GM18511 (cell line): ENCODE results near the gene PIGBOS1.
"Not testable (repeated sequence)": the region's sequence is repeated elsewhere in the genome, so short reads cannot be mapped to it uniquely, and the experiment has no call there.

ENCODE experiments used
- ATAC-seq: cut with Tn5 transposase; IDR thresholded peaks from one replicate; pipeline ENCODE4 v1.9.1; 2021; ENCODE audit warnings: mild to moderate bottlenecking, moderate library complexity; ENCODE audit not compliant: unreplicated experiment

Gene PIGBOS1

GRCh38 chr15:55318588-55319494, at the start of gene PIGBOS1, which contains the start of gene PIGB:
Gene PIGBOS1 (minus strand): TSS chr15:55319123. CDS start chr15:55317792, 1,331 bp downstream.
Gene PIGB (plus strand): TSS chr15:55319222. CDS start chr15:55319251, 29 bp downstream.
- peak; percentile 91 for ATAC-seq

GRCh38 chr15:55366981-55367380, 48.1 kb upstream of the PIGBOS1 start:
- no peak for ATAC-seq

GRCh38 chr15:55362641-55363040, 43.7 kb upstream of the PIGBOS1 start:
- ATAC-seq, result no peak

- no peak for ATAC-seq
Measured at GRCh38 chr15:55361048-55361447, 42.1 kb upstream of the PIGBOS1 start.

GRCh38 chr15:55360256-55360655, 41.3 kb upstream of the PIGBOS1 start:
- no peak for ATAC-seq

GRCh38 chr15:55358471-55358870, 39.5 kb upstream of the PIGBOS1 start:
- ATAC-seq, result no peak

- no peak for ATAC-seq
Measured at GRCh38 chr15:55357774-55358173, 38.9 kb upstream of the PIGBOS1 start.

GRCh38 chr15:55356985-55357585, 38.2 kb upstream of the PIGBOS1 start:
- ATAC-seq, result no peak

DNA sequence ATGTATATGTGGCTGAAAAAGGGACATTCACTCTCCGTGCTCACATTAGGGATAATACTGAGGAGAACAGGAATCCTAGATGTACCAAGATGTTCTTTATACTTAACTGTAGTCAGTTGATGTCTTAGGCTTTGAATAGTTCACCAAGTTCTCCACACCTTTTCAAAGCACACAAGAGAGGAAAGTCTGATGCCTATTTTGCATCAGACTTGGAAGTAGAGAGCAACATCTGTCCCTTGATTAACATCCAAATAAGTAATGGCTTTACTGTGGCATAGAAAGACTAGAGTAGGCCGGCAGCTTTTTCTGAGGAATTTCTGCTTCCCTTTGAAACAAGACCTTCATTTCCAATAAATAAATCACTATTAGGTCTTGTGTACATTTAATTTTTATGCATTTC, 34.1 kb upstream of the PIGBOS1 start:
- ATAC-seq, result no peak

- ATAC-seq, result no peak
Measured at GRCh38 chr15:55349282-55349681, 30.4 kb upstream of the PIGBOS1 start.

DNA sequence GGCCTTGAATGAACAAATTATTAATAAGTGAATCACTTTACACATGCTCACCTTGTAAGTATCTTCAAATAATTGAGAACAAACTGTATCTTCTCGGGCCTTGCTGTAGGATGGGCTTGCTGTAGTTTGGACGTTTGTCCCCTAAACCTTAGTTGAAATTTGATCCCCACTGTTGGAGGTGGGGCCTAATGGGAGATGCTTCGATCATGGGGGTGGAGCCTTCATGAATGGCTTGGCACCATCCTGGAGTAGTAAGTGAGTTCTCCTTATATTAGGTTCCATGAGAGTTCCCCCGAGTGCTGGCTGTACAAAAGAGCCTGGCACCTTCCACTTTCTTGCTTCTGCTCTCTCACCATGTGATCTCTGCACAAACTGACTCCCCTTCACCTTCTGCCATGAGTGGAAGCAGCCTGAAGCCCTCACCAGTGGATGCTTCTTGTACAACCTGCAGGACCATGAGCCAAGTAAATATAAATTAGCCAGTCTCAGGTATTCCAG, 29.4 kb upstream of the PIGBOS1 start:
- ATAC-seq, result no peak

GRCh38 chr15:55344206-55344605, 25.3 kb upstream of the PIGBOS1 start:
- no peak for ATAC-seq

DNA sequence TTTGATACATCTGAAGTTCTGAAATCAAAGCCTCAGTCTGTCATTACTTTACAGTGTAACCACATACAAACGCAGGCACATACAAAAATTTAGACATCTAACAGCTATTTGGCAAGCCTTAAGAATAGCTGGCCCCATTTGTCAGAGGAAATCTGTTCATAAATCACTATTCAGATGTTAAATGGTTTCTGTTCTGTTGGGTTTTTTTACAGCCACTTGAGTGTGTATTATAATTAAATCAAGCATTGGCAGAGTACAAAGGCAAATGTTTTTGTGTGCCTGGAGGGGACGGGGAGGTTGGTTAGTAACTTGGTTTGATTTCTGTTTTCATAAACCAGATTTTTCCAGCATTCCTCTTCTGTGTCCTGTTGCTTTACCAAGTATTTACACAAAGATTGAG, 24.2 kb upstream of the PIGBOS1 start:
- ATAC-seq, result no peak

DNA sequence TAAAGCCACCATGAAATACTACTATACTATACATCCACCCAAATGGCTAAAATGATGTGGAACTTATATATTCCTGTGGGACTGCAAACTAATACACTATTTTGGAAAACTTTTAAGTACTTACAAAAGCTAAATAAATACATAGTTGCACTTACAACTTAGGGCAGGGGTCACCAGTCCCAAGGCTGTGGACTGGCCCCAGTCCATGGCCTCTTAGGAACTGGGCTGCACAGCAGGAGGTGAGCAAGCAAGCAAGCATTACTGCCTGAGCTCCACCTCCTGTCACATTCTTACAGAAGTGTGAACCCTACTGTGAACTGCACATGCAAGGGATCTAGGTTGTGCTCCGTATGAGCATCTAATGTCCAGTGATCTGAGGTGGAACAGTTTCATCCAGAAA, 18.2 kb upstream of the PIGBOS1 start:
- no peak for ATAC-seq

- no peak for ATAC-seq
Measured at GRCh38 chr15:55334997-55335396, 16.1 kb upstream of the PIGBOS1 start.

- no peak for ATAC-seq
Measured at GRCh38 chr15:55334371-55334770, 15.4 kb upstream of the PIGBOS1 start.

DNA sequence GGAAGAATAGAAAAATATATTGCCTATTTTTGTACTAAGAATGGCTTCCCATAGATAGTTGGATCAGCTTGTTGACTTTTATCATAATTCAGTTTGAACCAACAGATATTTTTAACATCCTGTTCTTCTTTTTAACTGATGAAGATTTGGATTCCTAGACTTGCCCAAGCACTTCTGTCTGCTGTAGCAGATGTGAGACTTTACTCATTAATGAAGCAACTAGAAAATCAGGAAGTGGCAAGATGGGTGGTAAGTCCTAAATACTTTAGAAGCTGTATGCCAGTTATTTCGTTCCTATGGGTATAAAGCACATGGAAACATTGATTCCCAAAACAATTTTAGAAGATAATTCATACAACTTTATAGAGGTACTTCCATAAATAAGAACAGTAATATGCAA, 8.5 kb upstream of the PIGBOS1 start:
- ATAC-seq, result no peak

DNA sequence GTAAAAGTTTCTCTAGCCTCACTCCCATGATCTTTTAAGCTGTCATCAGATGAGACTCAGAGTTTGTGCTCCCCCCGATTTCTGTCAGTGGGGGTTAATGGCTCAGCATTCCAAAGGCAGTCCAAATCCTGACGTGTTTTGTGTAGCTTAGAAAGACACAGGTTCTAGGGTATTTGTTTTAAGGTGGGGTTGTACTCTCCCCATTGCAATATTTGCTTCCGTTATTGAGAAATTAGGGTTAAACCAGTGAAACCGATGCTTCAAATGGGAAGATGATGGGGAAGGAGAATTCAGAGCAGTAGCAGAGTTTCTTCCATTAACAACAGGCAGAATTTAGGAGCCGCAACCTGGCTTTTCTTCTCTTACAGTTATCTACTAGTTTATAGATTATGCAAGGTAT, 3.5 kb upstream of the PIGBOS1 start:
- no peak for ATAC-seq

DNA sequence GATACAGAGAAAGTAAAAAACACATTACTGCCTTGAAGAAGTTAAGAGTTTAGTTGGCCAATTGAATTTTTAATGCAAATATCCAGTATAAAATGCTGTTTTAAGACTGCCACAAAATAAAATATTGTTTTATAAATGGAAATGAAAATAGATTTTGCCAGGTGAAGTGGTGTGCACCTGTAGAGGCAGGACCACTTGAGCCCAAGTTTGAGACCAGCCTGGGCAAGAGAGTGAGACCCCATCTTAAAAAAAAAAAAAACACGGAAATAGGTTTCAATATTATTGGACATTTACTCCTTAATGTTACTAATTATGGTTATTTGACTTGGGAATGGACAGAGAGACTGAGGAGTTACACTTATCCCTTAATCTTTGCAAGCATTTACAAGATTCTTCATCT, 2.0 kb upstream of the PIGBOS1 start:
- ATAC-seq, result no peak

GRCh38 chr15:55320238-55320550, 1.3 kb upstream of the PIGBOS1 start:
- ATAC-seq, result no peak

DNA sequence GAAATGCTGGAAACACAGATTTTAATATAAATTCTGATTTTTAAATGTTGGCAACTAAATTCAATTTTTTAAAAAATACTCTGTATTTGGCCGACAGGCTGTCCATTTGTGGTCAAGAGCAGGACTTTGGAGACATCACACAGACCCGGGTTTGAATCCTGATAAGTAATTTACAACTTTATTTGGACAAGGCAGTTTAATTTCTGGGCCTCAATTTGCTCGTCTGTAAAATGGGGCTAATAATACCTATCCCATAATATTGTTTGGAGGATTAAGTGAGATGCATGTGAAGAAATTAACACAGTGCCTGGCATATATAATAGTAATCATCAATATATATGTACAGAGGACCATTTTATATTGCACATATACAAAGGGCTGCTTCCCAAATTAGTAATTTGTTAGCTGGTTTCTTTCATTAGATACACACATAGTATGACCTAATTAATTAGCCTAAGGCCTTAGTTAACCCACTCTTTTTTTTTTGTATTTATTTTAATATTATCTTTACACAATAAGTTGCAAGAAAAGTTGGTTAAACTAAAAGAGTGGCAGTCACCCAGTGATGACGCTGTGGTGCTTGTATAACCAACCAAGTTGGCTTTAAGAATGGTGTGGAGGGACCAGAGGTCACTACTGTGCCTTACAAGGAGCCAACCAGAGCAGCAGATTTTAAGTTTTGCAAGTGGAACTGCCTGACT, 764 bp upstream of the PIGBOS1 start:
- ATAC-seq, result peak; percentile 37

DNA sequence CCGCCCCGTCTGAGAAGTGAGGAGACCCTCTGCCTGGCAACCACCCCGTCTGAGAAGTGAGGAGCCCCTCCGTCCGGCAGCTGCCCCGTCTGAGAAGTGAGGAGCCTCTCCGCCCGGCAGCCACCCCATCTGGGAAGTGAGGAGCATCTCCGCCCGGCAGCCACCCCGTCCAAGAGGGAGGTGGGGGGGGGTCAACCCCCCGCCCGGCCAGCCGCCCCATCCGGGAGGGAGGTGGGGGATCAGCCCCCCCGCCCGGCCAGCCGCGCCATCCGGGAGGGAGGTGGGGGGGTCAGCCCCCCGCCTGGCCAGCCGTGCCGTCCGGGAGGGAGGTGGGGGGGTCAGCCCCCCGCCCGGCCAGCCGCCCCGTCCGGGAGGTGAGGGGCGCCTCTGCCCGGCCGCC, 16.1 kb downstream of the PIGBOS1 start:
- ATAC-seq, result not testable (repeated sequence)
